UCSD-AML1 (cell line): ENCODE measurements around the gene TOGARAM1.

Source experiments
- DNase-seq: peaks from one replicate; lab custom pipeline; 2025; ENCODE audit not compliant: unreplicated experiment; lab: John Stamatoyannopoulos, UW

TOGARAM1 gene, protein sequence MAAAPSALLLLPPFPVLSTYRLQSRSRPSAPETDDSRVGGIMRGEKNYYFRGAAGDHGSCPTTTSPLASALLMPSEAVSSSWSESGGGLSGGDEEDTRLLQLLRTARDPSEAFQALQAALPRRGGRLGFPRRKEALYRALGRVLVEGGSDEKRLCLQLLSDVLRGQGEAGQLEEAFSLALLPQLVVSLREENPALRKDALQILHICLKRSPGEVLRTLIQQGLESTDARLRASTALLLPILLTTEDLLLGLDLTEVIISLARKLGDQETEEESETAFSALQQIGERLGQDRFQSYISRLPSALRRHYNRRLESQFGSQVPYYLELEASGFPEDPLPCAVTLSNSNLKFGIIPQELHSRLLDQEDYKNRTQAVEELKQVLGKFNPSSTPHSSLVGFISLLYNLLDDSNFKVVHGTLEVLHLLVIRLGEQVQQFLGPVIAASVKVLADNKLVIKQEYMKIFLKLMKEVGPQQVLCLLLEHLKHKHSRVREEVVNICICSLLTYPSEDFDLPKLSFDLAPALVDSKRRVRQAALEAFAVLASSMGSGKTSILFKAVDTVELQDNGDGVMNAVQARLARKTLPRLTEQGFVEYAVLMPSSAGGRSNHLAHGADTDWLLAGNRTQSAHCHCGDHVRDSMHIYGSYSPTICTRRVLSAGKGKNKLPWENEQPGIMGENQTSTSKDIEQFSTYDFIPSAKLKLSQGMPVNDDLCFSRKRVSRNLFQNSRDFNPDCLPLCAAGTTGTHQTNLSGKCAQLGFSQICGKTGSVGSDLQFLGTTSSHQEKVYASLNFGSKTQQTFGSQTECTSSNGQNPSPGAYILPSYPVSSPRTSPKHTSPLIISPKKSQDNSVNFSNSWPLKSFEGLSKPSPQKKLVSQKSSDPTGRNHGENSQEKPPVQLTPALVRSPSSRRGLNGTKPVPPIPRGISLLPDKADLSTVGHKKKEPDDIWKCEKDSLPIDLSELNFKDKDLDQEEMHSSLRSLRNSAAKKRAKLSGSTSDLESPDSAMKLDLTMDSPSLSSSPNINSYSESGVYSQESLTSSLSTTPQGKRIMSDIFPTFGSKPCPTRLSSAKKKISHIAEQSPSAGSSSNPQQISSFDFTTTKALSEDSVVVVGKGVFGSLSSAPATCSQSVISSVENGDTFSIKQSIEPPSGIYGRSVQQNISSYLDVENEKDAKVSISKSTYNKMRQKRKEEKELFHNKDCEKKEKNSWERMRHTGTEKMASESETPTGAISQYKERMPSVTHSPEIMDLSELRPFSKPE (N-terminal part only)

DNA sequence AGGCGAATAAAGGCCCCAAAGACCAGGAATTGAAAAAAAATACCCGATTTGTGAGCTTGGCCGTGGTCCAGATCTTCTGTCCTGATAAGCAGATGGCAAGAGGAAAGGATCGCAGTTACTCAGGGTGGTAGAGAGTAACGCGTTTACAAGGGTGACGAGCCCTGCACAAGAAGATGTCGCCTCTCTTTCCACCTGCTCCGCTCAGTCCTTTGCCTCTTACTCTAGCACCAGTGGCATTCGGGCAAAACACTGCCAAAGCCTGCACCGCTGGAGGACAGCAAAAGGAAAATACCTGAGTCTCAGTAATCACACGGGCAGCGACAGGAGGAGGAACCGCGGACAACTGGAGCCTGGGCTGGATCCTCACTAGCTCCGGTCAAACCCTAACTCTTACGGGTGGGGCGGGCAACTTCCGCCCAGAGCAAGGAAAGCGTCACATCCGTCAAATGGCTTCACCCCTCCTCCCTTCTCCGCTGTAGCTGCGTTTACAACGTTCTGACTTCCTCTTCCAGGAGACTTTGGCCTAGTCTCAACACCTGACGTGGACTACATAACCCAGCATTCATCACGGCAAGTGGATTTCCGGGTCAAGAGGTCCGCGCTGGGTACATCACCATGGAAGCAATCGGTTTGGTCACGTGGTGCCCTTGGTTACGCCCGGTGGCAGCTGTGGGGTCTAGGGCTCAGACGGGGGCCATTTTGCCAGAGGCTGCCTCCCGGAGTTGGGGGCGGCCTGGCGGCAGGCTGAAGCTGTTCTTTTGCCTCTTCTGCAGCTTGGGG is at the start of gene TOGARAM1, which contains the start of gene KLHL28:
Gene TOGARAM1, plus strand, starts transcription at position 637 of the 780 bp plus-strand sequence. CDS start 232 bp downstream, outside the sequence.
Gene KLHL28, minus strand, starts transcription at position 394 of the 780 bp plus-strand sequence. CDS start 16,019 bp downstream, outside the sequence.
- DNase-seq, result peak; percentile 94

DNA sequence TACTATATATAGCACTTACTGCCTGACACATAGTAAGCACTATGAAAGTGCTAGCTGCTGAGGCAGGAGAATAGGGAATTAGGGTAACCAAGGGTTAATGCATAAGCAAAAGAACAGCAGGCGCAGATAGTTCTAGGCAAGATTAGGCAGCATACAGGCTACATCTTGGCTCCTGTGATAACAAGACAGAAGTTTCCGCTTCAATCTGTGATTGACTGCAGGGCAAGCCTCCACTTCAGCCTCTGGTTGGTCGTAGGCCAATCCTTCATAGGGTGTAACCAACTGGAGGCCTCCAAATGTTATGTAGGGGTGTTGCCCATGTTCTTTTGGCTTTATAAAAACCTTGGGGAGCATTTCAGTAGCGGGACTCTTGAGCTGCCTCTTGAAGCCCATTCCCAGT is 47.1 kb upstream of the TOGARAM1 start:
- DNase-seq, result no peak

DNA sequence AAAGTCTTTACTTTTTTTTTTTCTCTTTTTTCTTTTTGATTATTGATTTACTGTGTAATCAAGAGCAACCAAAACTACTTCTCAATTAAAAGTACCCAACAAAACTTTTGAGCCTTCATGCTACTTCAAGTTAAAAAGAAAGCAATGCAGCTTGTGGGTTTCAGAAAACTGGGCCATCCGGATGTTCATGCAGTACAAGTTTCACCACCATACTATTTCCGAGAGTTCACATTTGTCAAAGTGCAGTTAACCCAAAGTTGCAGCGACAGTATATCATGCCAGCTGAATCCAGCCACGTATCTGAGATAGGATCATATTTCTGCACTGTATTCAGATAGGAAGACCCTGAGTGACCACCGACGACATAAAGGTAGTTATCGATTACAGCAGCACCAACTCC is 33.2 kb upstream of the TOGARAM1 start:
- DNase-seq, result no peak

DNA sequence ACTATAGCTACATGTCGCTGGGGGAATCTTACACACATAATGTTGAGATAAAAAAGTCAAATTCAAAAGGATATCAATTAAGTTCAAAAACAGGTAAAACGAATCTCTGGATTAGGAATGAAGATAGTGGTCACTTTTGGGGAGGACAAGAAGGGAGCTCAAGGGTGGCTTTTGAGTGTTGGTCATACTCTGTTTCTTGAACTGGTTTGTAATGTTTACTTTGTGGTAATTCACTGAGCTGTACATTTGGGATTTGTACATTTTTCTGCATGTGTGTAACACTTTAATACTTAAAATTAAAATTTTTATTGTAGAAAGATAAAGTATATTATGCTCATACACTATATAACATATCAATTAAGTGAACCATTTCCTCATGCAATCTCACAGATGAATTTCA is 26.8 kb upstream of the TOGARAM1 start:
- no peak for DNase-seq

DNA sequence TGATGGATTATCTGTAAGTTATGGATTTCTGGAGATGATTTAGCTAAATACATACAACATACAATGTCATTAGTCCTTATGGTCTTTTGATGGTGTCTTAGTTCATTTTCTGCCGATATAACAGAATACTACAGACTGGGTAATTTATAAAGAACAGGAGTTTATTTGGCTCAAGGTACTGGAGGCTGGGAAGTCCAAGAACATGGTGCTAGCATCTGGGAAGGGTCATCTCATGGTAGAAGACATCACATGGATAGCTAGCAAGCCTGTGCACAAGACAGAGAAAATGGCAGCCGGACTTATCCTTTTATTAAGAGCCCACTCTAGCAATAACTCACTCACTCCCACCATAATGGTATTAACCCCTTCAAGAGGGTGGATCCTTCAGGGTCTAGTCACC is 24.4 kb upstream of the TOGARAM1 start:
- no peak for DNase-seq

DNA sequence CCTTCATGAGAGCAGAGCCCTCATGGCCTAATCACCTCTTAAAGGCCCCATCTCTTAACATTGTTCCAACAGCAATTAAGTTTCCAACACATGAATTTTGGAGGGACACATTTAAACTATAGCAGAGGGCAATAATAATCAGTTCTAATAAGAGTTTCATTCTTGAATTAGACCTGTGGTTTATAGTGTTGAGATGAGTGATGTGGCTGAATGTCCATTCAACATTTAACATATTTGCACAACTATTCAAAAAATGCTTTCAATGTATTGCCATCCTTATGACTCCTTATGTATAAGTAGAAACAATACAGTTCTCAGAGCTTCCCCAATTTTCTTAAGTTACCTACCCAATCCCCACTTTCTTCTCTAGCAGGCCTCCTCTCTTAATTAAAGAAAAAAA is 21.8 kb upstream of the TOGARAM1 start:
- DNase-seq, result no peak

DNA sequence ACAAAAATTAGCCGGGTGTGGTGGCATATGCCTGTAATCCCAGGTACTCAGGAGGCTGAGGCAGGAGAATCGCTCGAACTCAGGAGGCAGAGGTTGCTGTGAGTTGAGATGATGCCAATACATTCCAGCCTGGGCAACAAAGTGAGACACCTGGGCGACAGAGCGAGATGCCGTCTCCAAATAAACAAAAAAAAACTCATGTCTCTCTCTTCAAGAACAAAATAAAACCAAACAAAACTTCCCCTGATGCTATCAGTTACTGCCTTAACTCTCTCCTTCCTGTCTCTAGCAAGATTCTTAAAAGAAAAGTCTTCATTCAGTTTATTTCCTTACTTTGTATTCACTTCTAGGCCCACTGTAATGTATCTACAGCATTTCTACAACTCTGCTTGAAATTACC is 21.0 kb upstream of the TOGARAM1 start:
- DNase-seq, result no peak

DNA sequence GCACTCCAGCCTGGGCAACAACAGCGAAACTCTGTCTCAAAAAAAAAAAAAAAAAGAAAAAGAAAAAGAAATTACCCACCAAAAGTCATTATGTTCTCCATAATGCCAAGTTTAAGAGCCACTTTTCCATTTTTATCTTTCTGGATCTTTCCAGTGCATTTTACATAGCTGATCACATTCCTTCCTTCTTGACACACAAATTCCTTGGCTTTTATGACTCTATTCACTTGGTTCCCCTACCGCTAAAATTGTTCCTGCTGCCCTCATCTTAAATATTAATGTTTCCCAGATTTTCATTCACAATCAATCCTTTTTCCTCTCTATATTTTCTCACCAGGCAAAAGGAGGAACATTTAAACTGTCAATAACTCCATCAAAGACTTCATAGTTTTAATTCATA is 20.4 kb upstream of the TOGARAM1 start:
- DNase-seq, result no peak

DNA sequence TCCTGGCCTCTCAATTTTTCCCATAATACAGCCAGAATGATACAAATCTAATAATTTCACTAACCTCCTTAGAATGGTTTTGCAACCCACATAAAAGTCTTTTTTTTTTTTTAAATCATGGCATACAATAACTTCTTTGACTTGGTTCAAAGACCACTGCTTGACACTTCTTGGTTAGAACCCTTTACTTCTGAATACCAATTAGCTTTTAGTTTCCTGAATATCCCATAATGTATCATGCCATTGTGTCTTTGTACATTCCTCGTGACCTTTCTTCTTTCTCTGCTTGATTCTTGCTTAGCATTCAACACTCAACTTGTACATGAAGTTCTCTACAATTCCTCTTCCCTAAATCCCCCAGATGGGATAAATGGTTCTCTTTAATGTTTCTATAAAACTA is 19.6 kb upstream of the TOGARAM1 start:
- DNase-seq, result no peak

DNA sequence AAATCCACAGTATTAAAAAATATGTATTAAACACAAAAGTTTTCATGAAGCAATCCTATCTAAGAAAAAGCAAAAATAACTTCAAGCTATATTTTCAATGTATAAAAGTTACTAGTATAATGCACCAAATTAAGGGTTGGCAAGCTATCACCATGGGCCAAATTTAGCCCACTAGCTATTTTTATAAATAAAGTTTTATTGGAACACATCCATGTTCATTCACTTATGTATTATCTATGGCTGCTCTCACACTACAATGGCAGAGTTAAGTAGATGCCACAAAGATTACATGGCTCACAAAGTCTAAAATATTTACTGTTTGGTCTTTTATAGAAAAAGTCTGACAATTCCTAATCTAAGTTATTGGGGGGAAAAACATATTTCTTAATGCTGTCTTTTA is 17.9 kb upstream of the TOGARAM1 start:
- DNase-seq, result no peak

DNA sequence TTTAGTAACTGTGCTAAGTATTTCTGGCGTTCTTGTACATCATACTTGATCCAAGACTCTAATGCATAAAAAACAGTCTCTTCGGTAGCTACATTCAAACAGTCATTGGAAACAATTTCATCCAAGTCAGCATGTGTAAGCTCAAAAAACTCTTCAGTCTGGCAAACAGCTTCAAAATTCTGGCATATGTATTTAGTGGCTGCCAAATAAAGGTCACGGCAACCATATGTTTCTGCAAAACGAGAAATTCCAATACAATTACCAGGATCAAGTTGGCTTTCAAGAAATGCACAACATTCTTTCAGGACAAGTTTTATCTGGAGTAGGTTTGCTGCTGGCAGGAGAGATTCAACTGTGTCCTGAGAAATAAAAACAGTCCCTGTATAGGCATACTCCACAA is 16.7 kb upstream of the TOGARAM1 start:
- DNase-seq, result no peak

DNA sequence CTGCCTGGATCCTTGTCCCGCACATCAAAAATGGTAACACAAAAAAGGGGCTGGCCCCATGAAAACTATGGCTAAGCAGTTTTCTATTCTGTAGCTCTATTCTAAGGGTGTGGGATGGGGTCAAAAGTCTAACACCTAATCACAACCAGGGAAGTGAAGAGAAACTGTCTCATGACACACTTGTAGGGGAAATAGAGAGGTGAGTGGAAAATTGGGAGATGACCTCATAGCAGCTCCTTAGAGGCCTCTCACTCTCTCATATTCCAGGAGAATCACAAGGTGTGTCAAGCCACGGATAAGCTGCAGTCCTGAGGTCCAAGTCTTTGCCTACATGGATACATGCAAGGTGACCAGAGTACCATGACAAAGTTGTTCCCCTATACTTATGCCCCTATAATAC is 10.9 kb upstream of the TOGARAM1 start:
- DNase-seq, result no peak

DNA sequence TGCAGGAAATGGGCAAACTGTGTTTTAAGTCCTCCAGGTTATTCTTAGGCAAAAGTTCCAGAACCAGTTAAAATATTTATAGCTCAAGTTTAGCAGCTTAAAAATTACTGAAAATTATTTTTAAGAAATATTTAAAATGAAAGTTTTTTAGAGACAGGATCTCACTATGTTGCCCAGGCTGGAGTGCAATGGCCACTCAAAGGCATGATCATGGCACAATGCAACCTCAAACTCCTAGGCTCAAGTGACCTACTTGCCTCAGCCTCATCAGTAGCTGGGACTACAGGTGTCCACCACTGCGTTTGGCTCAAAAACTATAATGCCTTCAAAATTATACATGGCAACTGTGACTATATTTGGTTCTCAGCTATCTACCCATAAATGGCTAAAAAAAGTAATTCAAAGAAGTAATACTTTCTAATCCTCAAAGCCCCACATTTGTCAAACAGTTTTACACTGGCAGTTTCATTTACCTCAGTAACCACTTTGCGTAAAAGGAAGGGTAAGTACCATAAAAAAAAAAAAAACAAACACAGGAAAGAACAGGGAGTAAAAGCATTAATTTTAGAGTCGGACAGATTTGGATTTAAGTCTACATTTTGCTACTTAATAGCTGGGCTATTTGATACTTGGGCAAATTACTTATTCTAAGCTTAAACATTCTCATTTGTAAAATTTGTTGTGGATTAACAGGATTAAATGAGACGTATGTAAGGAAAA is 9.4 kb upstream of the TOGARAM1 start:
- DNase-seq, result no peak

DNA sequence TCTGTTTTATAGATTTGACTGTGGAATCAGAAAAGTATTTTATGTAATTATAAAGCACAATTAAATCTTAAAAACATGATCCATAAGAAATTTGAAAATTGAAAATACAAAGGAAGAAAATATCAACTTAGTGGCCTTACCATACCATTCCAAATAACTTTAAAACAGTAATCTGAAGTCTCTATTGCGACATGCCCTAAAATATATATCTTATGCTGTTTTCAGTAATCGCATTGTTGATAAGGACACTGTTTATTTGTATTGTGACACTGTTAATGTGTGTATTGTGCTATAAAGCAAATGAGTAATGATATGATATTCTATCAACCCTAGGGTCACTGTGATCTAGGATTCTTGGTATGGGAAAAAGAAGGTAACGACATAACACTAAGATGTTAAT is 7.2 kb upstream of the TOGARAM1 start:
- no peak for DNase-seq

DNA sequence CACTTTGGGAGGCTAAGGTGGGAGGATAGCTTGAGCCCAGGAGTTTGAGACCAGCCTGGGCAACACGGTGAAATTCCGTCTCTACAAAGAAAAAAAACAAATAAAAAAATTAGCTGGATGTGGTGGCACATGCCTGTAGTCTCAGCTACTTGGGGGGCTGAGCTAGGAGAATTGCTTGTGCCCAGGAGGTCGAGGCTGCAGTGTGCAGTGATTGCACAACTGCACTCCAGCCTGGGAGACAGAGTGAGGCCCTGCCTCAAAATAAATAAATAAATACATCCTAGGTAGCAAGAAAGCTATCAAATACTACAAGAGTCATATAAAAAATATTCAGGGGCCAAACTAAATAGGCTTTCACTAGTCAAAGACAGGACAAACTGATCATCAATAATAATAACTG is 6.5 kb upstream of the TOGARAM1 start:
- DNase-seq, result no peak

DNA sequence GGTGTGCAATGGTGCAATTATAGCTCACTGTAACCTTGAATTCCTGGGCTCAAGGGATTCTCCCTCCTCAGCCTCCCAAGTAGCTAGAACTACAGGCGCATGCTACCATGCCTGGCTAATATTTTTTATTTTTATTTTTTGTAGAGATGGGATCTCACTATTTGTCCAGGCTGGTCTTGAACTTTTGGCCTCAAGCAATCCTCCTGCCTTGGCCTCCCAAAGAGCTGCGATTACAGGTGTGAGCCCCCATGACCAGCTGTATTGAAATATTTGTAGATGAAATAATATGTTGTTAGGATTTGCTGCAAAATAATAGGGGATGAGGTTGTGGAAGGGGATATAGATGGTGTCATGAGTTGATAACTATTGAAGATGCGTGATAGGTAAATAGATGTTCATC is 5.1 kb upstream of the TOGARAM1 start:
- DNase-seq, result no peak

DNA sequence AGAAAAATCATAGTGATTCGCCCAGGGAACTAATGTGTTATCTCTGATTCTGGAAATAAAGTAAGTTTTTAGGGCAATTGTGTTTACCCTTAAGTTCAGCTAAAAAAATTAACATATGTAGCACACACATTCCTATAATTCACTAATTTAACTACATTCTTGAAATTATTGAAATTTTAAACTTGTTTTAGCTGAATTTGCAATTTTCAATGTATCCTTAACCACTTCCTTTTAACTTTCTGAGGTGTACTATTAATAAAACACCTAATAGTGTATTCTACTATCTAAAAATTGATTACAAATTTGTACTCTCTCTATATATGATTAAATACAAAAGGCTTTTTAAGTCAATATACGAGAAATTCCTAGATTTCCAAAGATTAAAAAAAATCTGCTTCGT is 2.5 kb upstream of the TOGARAM1 start:
- DNase-seq, result no peak

DNA sequence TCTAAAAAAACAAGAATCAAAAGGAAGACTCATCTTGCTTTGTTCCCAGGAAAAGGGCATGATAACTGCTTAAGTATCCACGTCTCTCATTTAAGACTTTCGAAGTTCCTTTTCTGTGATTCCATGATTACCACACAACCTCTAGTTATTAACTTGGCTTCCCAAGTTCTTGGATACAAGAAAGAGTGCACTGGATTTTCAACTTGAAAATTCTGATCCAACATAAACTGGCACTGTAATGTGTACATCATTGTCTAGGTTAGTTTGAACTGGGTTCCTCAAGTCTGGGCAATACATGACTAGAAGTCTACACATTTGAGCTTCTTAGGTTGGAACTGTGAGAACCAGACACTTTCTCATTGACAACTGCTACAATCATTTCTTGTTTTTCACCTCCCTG is 1.8 kb upstream of the TOGARAM1 start:
- no peak for DNase-seq

DNA sequence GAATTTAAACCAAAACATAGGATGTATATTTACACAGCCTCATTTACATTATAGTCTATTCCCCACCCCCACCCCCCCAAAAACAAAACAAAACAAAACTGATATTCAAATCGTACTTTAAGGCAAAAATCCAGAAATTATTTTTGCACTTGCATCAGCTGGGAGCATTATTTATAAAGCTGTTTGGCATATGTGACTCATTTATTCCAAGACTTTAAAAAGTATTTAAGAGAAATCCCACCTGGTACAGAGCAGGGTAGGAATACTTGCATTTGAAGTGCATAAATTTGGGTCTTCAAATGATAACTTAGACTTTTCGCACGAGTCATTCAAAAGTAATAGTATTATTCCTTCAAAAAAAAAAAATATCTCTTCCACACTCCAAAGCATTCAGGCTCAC is 1.3 kb upstream of the TOGARAM1 start:
- no peak for DNase-seq

DNA sequence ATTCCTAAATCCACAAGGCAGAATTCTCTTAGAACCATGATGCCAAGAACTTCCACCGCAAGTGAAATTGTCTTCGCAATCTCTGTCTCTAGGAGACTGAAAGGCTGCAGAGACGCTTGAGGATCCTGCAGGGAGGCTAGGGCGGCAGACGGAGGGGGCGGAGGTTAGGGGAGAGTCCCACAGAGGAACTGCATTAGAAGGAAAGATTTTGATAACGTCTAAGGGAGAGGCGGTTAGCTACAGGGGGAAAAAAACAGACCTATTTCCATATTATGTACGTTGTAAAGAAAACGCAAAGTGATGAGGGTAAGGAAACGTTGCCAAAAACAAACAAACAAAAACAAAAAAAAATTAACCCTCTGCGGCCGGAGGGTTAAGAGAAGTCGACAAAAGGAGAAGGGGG is 838 bp upstream of the TOGARAM1 start:
- peak; percentile 47 for DNase-seq
